Measurements from ENCODE around the gene UBE2S.

UBE2S gene

GRCh38 chr19:55384131-55384919, 23.3 kb downstream of the UBE2S start, which contains the start of gene TMEM238:
TSS of gene TMEM238 (minus strand) at chr19:55384292. CDS start at chr19:55384259, 33 bp downstream.
- DNase-seq (ENCODE audit: low spot score), result peak; percentile 51

- peak; percentile 77 for DNase-seq (ENCODE audit: low spot score)
Observed at GRCh38 chr19:55383279-55384130, 24.1 kb downstream of the UBE2S start.

- no peak for DNase-seq (ENCODE audit: low spot score)
Observed at GRCh38 chr19:55382522-55383054, 25.0 kb downstream of the UBE2S start.

GRCh38 chr19:55382013-55382412, 25.6 kb downstream of the UBE2S start:
- DNase-seq (ENCODE audit: low spot score), result no peak

GRCh38 chr19:55379174-55379573, 28.4 kb downstream of the UBE2S start:
- DNase-seq (ENCODE audit: low spot score), result no peak

GRCh38 chr19:55377356-55378131, 30.0 kb downstream of the UBE2S start:
- no peak for DNase-seq (ENCODE audit: low spot score)

- no peak for DNase-seq (ENCODE audit: low spot score)
Observed at GRCh38 chr19:55376241-55376933, 31.2 kb downstream of the UBE2S start, which contains the start of gene TMEM190. TSS of gene TMEM190 (plus strand) at chr19:55376826. CDS start at chr19:55376854, 28 bp downstream.

- DNase-seq (ENCODE audit: low spot score), result peak; percentile 85
Observed at GRCh38 chr19:55373993-55374757, 33.4 kb downstream of the UBE2S start.

- peak; percentile 54 for DNase-seq (ENCODE audit: low spot score)
Observed at GRCh38 chr19:55373306-55373992, 34.1 kb downstream of the UBE2S start.

GRCh38 chr19:55372316-55373081, 35.1 kb downstream of the UBE2S start:
- peak; percentile 89 for DNase-seq (ENCODE audit: low spot score)

- peak; percentile 87 for DNase-seq (ENCODE audit: low spot score)
Observed at GRCh38 chr19:55370305-55370988, 37.1 kb downstream of the UBE2S start, which contains the start of gene IL11. TSS of gene IL11 (minus strand) at chr19:55370463. CDS start at chr19:55370310, 153 bp downstream.

GRCh38 chr19:55369653-55370304, 37.8 kb downstream of the UBE2S start:
- peak; percentile 74 for DNase-seq (ENCODE audit: low spot score)

- peak; percentile 63 for DNase-seq (ENCODE audit: low spot score)
Observed at GRCh38 chr19:55368701-55369563, 38.7 kb downstream of the UBE2S start.

GRCh38 chr19:55368106-55368505, 39.5 kb downstream of the UBE2S start:
- DNase-seq (ENCODE audit: low spot score), result no peak

GRCh38 chr19:55366790-55367189, 40.8 kb downstream of the UBE2S start:
- DNase-seq (ENCODE audit: low spot score), result no peak

GRCh38 chr19:55365964-55366363, 41.6 kb downstream of the UBE2S start:
- DNase-seq (ENCODE audit: low spot score), result no peak

- DNase-seq (ENCODE audit: low spot score), result no peak
Observed at GRCh38 chr19:55365245-55365644, 42.3 kb downstream of the UBE2S start.

All from kidney tubule cell (primary cell).